Adrenal gland (tissue), 5 donors: ENCODE measurements around the gene UBE3B.

Experiments used
- CTCF ChIP-seq, 6 experiments: fragments of 450-650 bp in 4 of 6; fragments of 200-600 bp in 2 of 6; sonication (generic) in 1 of 6; IDR thresholded peaks; 1 replicate in 5 of 6; 2 replicates in 1 of 6; pipeline versions ENCODE4 v1.5.1 to v1.8.0; 2016 to 2021; ENCODE audit warnings: antibody characterized with exemption in 6 of 6, mild to moderate bottlenecking in 2 of 6, moderate library complexity in 1 of 6
- POLR2A ChIP-seq, 2 donors: fragments of 450-650 bp; IDR thresholded peaks; one replicate each; pipeline ENCODE4 v1.6.1; 2017; ENCODE audit warnings: antibody characterized with exemption in 2 of 2, mild to moderate bottlenecking in 2 of 2, moderate library complexity in 1 of 2
- donor health status: DM: no; HTN: no; CAD: no.

- TF ChIP-seq CTCF (IDR thresholded peaks at IDR 0.05), result no peak
- no peak for TF ChIP-seq POLR2A (IDR thresholded peaks at IDR 0.05)
Observed at GRCh38 chr12:109461846-109462756, 15.3 kb upstream of the UBE3B start.
